GM12878 (cell line): ENCODE results near the gene SFT2D2. TPM values are rescaled to one million over a fixed set of nuclear protein-coding genes. Genes with fewer than 3 reads are reported as not detected.

Experiments
- ATAC-seq: fragments of 200-7000 bp; cut with Tn5 transposase; 3 replicates; pipeline ENCODE4 v1.9.1; 2020; ENCODE audit warnings: mild to moderate bottlenecking, moderate library complexity
- BruUV-seq: library from RNA; stranded (reverse); fragments of 400-500 nt; replicated peaks from 2 replicates; lab custom pipeline; 2021; lab: Mats Ljungman, UMichigan
- CTCF ChIA-PET: fragments of 300-600 bp; sonication (Branson Sonifier 250); formaldehyde crosslinking; extraction: SDS; loops from one replicate; lab custom pipeline; 2021; ENCODE audit warnings: inconsistent platforms; lab: Yijun Ruan, JAX
- POLR2A ChIA-PET: fragments of 350-600 bp; formaldehyde crosslinking; extraction: SDS; loops from one replicate; lab custom pipeline; 2021; ENCODE audit warnings: inconsistent platforms; lab: Charles Lee
- RAD21 ChIA-PET: fragments of 300-600 bp; sonication (Branson Sonifier 250); formaldehyde crosslinking; loops from one replicate; lab custom pipeline; 2023; ENCODE audit warnings: antibody characterized with exemption; ENCODE audit not compliant: unreplicated experiment; lab: Charles Lee
- SMC1A ChIA-PET: fragments of 300-600 bp; sonication (Branson Sonifier 250); formaldehyde crosslinking; loops from one replicate; lab custom pipeline; 2023; ENCODE audit not compliant: unreplicated experiment, uncharacterized antibody; lab: Charles Lee
- DNase-seq: peaks from one replicate; pipeline ENCODE4 v3.0.0-alpha.2; 2011; ENCODE audit warnings: low read depth, low spot score
- FAIRE-seq: peaks from 3 replicates; lab custom pipeline; 2011; peaks lifted over from hg19 to GRCh38; lab: Jason Lieb, UNC
- H2AFZ ChIP-seq: 2 replicates; pipeline ENCODE4 v1.6.0; 2011; ENCODE audit warnings: low read depth, low read length, control low read depth; ENCODE audit not compliant: control insufficient read depth
- H3K27ac ChIP-seq: 2 replicates; pipeline ENCODE4 v1.5.1; 2011; ENCODE audit warnings: control low read depth; ENCODE audit not compliant: control insufficient read depth, insufficient read depth
- H3K27me3 ChIP-seq, 2 experiments: replicated peaks in 1 of 2; 2 replicates each; pipeline versions ENCODE4 v1.6.0 to v1.6.1; 2011; ENCODE audit warnings: low read length in 1 of 2; ENCODE audit not compliant: control insufficient read depth in 2 of 2, insufficient read depth in 2 of 2
- H3K36me3 ChIP-seq, 2 experiments: 2 replicates each; pipeline ENCODE4 v1.5.1; 2011; ENCODE audit warnings: low read length in 1 of 2; ENCODE audit not compliant: control insufficient read depth in 2 of 2, insufficient read depth in 2 of 2
- H3K4me1 ChIP-seq: 2 replicates; pipeline ENCODE4 v1.6.1; 2011; ENCODE audit warnings: mild to moderate bottlenecking, low read length, moderate library complexity, mixed read lengths; ENCODE audit not compliant: control insufficient read depth, insufficient read depth
- H3K4me2 ChIP-seq: 2 replicates; pipeline ENCODE4 v1.6.0; 2011; ENCODE audit warnings: control low read depth; ENCODE audit not compliant: control insufficient read depth, insufficient read depth
- H3K4me3 ChIP-seq: fragments of 200-600 bp; sonication (generic); 2 replicates; pipeline ENCODE4 v1.5.1; 2016
- H3K79me2 ChIP-seq: 2 replicates; pipeline ENCODE4 v1.6.0; 2011; ENCODE audit warnings: low read length; ENCODE audit not compliant: control insufficient read depth, insufficient read depth
- H3K9ac ChIP-seq: 2 replicates; pipeline ENCODE4 v1.8.0; 2011; ENCODE audit warnings: low read length, control low read depth, mixed read lengths; ENCODE audit not compliant: control insufficient read depth, insufficient read depth
- H3K9me3 ChIP-seq: replicated peaks from 3 replicates; pipeline ENCODE4 v1.5.1; 2011; ENCODE audit warnings: mild to moderate bottlenecking, low read length; ENCODE audit not compliant: control insufficient read depth, insufficient read depth
- H4K20me1 ChIP-seq: 2 replicates; pipeline ENCODE4 v1.6.0; 2011; ENCODE audit not compliant: control insufficient read depth, insufficient read depth
- BACH1 ChIP-seq: fragments of 450-650 bp; IDR thresholded peaks from 2 replicates; pipeline ENCODE4 v1.6.1; 2017; ENCODE audit warnings: mild to moderate bottlenecking, borderline replicate concordance
- BRCA1 ChIP-seq: IDR thresholded peaks from 2 replicates; pipeline ENCODE4 v1.6.1; 2011; ENCODE audit warnings: low read depth, low read length, improper control_type of control experiment
- CHD2 ChIP-seq: IDR thresholded peaks from 2 replicates; pipeline ENCODE4 v1.6.1; 2011; ENCODE audit warnings: low read depth, low read length, improper control_type of control experiment, borderline replicate concordance
- HDGF ChIP-seq: fragments of 450-650 bp; IDR thresholded peaks from 2 replicates; pipeline ENCODE4 v1.6.1; 2016; ENCODE audit warnings: antibody characterized with exemption
- MTA3 ChIP-seq: IDR thresholded peaks from 2 replicates; pipeline ENCODE4 v1.6.1; 2012; ENCODE audit warnings: low read length, inconsistent platforms, borderline replicate concordance
- NFXL1 ChIP-seq: fragments of 450-650 bp; IDR thresholded peaks from 2 replicates; pipeline ENCODE4 v1.6.1; 2017; ENCODE audit warnings: antibody characterized with exemption, mild to moderate bottlenecking, borderline replicate concordance
- NR2C2 ChIP-seq: IDR thresholded peaks from 2 replicates; pipeline ENCODE4 v1.6.1; 2011; ENCODE audit warnings: borderline replicate concordance, low read depth; ENCODE audit not compliant: control insufficient read depth, insufficient read length
- PML ChIP-seq: IDR thresholded peaks from 2 replicates; pipeline ENCODE4 v1.6.1; 2012; ENCODE audit warnings: low read length, inconsistent platforms
- POLR2AphosphoS2 ChIP-seq: IDR thresholded peaks from 2 replicates; pipeline ENCODE4 v1.6.1; 2011; ENCODE audit warnings: low read depth, mild to moderate bottlenecking, low read length, improper control_type of control experiment, moderate library complexity
- RCOR1 ChIP-seq: conservative IDR thresholded peaks from 2 replicates; pipeline ENCODE4 v1.6.1; 2012; ENCODE audit warnings: low read depth, low read length, improper control_type of control experiment
- RUNX3 ChIP-seq: IDR thresholded peaks from 2 replicates; pipeline ENCODE4 v1.6.1; 2012; ENCODE audit warnings: low read length, inconsistent platforms
- SMAD1 ChIP-seq: fragments of 450-650 bp; IDR thresholded peaks from 2 replicates; pipeline ENCODE4 v1.6.1; 2018; ENCODE audit warnings: mild to moderate bottlenecking, low read depth; ENCODE audit not compliant: partially characterized antibody
- SPI1 ChIP-seq: IDR thresholded peaks from 2 replicates; pipeline ENCODE4 v1.6.1; 2011; ENCODE audit warnings: low read depth, mild to moderate bottlenecking, low read length, moderate library complexity, borderline replicate concordance; ENCODE audit not compliant: insufficient read depth
- SREBF1 ChIP-seq: IDR thresholded peaks from 2 replicates; pipeline ENCODE4 v1.6.1; 2012; ENCODE audit warnings: mild to moderate bottlenecking, low read length
- WRNIP1 ChIP-seq: IDR thresholded peaks from 2 replicates; pipeline ENCODE4 v1.6.1; 2011; ENCODE audit warnings: low read depth, low read length, improper control_type of control experiment, borderline replicate concordance
- ZNF24 ChIP-seq: fragments of 450-650 bp; IDR thresholded peaks from 2 replicates; pipeline ENCODE4 v1.6.1; 2017; ENCODE audit warnings: antibody characterized with exemption, mild to moderate bottlenecking
- ZNF622 ChIP-seq: fragments of 450-650 bp; IDR thresholded peaks from 2 replicates; pipeline ENCODE4 v1.6.1; 2017; ENCODE audit warnings: mild to moderate bottlenecking, inconsistent platforms
- WGBS: methylation state at CpG from one replicate; pipeline ENCODE4 v1.1.6; 2016; ENCODE audit warnings: low lambda C conversion rate; ENCODE audit not compliant: insufficient replicate concordance, insufficient coverage; ENCODE audit errors: missing lambda C conversion rate; 5-methylcytosine and 5-hydroxymethylcytosine counted together
- in situ Hi-C: fragments of 300-500 bp; cut with MboI; formaldehyde crosslinking; loops from 9 replicates; pipeline ENCODE4 v1.14.3; 2018; ENCODE audit warnings: mixed read lengths
- intact Hi-C: fragments of 100-400 bp; cut with micrococcal nuclease; formaldehyde crosslinking; loops from one replicate; pipeline ENCODE4 v1.14.2; 2022; ENCODE audit not compliant: unreplicated experiment
- polyA plus RNA-seq, 11 experiments: library from polyadenylated mRNA; depleted of rRNA in 4 of 11; unstranded in 6 of 11; stranded (reverse) in 5 of 11; fragments of >200 nt; fragmentation: Nextera tagmentation in 4 of 11; fragmentation: Illumina TruSeq in 1 of 11; extraction: Ambion mirVana in 4 of 11; extraction: Trizol in 1 of 11; gene quantifications; 1 replicate in 1 of 11; 2 replicates in 10 of 11; pipeline versions ENCODE4 v1.2.1 to v1.2.3, GENCODE V29; 2011 to 2016; ENCODE audit warnings: inconsistent platforms in 2 of 11, missing spikeins in 2 of 11, low read depth in 1 of 11
- total RNA-seq, 4 experiments: library from RNA; depleted of rRNA in 3 of 4; stranded (reverse); fragments of >200 nt in 3 of 4; fragmentation: Illumina TruSeq in 1 of 4; extraction: Trizol in 1 of 4; gene quantifications; 2 replicates each; pipeline versions ENCODE4 v1.2.1 to v1.2.3, GENCODE V29; 2013 to 2021
- TF ChIP-seq, protein P1 (sequence below): fragments of 450-650 bp; formaldehyde crosslinking; IDR thresholded peaks from 2 replicates; pipeline ENCODE4 v1.4.0; 2020; ENCODE audit warnings: mild to moderate bottlenecking, moderate library complexity
- TF ChIP-seq, protein P2 (sequence below): fragments of 450-650 bp; IDR thresholded peaks from 2 replicates; pipeline ENCODE4 v1.6.1; 2016; ENCODE audit warnings: mild to moderate bottlenecking

The SFT2D2 gene
- total and polyA plus RNA-seq, 10 of the 15 experiments (the other 5 are each of a cell fraction or from before 2014, with no cell fraction given), result 5.6 to 49.6 (median 24.9) TPM

DNA sequence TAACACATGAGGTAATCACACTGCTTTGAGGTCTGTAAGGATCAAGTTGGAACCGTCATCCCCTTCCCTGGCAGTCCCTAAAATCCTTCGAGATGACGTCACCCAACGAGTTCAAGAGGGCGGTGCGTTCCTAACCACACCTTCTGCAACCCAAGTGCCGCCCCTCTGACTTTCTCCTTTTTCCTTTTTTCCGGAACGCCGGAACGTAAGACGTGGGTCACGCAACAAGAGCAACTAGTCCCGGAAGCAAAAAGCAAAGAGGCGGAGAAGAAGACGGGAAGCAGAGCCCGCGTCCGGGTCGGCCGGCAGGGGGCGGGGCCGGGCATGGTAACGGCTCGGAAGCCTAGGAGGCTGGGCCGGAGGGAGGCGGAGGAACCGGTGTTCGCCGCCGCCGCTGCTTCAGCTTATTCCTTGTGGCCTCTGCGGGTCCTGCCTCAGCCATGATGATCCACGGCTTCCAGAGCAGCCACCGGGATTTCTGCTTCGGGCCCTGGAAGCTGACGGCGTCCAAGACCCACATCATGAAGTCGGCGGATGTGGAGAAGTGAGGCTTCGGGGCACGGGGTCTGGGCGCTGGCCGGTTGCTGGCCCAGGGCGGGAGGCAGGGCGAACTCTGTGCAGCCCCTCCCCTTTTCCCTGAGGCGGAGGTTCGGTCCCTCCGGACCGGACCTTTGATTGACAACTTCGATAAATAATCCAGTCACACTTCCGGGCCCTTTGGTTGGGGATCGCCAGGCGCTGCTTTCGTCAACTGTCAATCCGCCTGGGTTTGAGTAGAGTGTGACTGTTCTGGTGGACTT, 47.0 kb upstream of the SFT2D2 start, which contains the start of gene TIPRL:
TIPRL (plus strand) TSS at position 325 of the 800 bp plus-strand sequence; CDS start at position 441, 116 bp downstream.
- WGBS, result 1% methylated on average over 55 of the region's 56 CpGs
- ChIA-PET RAD21 (interaction anchor here (1.1 to 1.8 kb wide), 4 partner anchors 48 to 251 kb away, joined by 3 to 13 read pairs (median 4); partner anchors contain the start of gene SFT2D2), SMC1A (interaction anchor here (1.2 to 2.1 kb wide), 5 partner anchors 8 to 16 kb away, joined by 3 to 10 read pairs (median 5); no protein-coding TSS in a partner anchor), POLR2A (interaction anchor here (0.9 to 3.4 kb wide), 4 partner anchors 8 to 47 kb away, joined by 3 to 21 read pairs (median 6); partner anchors contain the start of gene SFT2D2), CTCF (interaction anchor here (1.0 to 2.1 kb wide), 5 partner anchors 8 to 164 kb away, joined by 3 to 13 read pairs (median 3); no protein-coding TSS in a partner anchor)
- Histone ChIP-seq H3K9ac (peak within 1 kb of the TSS; percentile 94), H3K27me3 (no peaks in the 10 kb centered on the region), H2AFZ (peak within 1 kb of the TSS; percentile 97), H3K4me1 (no peaks in the 10 kb centered on the region; the same call in 1 of the 2 replicates), H3K27ac (peak within 1 kb of the TSS; percentile 95), H3K79me2 (peaks cover 36% of the 10 kb centered on the region), H3K36me3 (no peaks in the 10 kb centered on the region), H3K4me2 (peak within 1 kb of the TSS; percentile 89), H3K4me3 (peak within 1 kb of the TSS; percentile 91), H3K9me3 (no peaks in the 10 kb centered on the region; the same call in 2 of the 3 replicates), H4K20me1 (no peaks in the 10 kb centered on the region)
- FAIRE-seq (peak; percentile 95), DNase-seq (peak; percentile 89), ATAC-seq (peak; percentile 93)
- BruUV-seq, result no TSS peak
- intact Hi-C loops (loop anchor here (2.0 to 10.0 kb wide), 2 partner anchors 48 to 244 kb away; partner anchors contain the start of genes DCAF6, MPC2 and SFT2D2), in situ Hi-C loops (no loop called here)
- TF ChIP-seq NFXL1, result no peak
- TF ChIP-seq BACH1, result peak; percentile 38; the same call in 1 of the 2 replicates
- TF ChIP-seq, protein P1, sequence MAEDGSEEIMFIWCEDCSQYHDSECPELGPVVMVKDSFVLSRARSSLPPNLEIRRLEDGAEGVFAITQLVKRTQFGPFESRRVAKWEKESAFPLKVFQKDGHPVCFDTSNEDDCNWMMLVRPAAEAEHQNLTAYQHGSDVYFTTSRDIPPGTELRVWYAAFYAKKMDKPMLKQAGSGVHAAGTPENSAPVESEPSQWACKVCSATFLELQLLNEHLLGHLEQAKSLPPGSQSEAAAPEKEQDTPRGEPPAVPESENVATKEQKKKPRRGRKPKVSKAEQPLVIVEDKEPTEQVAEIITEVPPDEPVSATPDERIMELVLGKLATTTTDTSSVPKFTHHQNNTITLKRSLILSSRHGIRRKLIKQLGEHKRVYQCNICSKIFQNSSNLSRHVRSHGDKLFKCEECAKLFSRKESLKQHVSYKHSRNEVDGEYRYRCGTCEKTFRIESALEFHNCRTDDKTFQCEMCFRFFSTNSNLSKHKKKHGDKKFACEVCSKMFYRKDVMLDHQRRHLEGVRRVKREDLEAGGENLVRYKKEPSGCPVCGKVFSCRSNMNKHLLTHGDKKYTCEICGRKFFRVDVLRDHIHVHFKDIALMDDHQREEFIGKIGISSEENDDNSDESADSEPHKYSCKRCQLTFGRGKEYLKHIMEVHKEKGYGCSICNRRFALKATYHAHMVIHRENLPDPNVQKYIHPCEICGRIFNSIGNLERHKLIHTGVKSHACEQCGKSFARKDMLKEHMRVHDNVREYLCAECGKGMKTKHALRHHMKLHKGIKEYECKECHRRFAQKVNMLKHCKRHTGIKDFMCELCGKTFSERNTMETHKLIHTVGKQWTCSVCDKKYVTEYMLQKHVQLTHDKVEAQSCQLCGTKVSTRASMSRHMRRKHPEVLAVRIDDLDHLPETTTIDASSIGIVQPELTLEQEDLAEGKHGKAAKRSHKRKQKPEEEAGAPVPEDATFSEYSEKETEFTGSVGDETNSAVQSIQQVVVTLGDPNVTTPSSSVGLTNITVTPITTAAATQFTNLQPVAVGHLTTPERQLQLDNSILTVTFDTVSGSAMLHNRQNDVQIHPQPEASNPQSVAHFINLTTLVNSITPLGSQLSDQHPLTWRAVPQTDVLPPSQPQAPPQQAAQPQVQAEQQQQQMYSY, result peak; percentile 80
- peak; percentile 60; the same call in 1 of the 2 replicates for TF ChIP-seq PML
- peak; percentile 76; the same call in 1 of the 2 replicates for TF ChIP-seq HDGF
- peak; percentile 44; the same call in 1 of the 2 replicates for TF ChIP-seq CHD2
- no peak for TF ChIP-seq SMAD1
- TF ChIP-seq RCOR1, result no peak
- no peak for TF ChIP-seq NR2C2
- TF ChIP-seq WRNIP1, result no peak
- peak; percentile 65 for TF ChIP-seq SREBF1
- no peak for TF ChIP-seq ZNF622
- TF ChIP-seq BRCA1, result no peak
- TF ChIP-seq, protein P2, sequence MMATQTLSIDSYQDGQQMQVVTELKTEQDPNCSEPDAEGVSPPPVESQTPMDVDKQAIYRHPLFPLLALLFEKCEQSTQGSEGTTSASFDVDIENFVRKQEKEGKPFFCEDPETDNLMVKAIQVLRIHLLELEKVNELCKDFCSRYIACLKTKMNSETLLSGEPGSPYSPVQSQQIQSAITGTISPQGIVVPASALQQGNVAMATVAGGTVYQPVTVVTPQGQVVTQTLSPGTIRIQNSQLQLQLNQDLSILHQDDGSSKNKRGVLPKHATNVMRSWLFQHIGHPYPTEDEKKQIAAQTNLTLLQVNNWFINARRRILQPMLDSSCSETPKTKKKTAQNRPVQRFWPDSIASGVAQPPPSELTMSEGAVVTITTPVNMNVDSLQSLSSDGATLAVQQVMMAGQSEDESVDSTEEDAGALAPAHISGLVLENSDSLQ, result peak; percentile 95
- TF ChIP-seq RUNX3, result peak; percentile 72
- no peak for TF ChIP-seq ZNF24
- no peak for TF ChIP-seq MTA3
- TF ChIP-seq SPI1, result no peak
- 0 out of 2 replicates have a peak, but pooled peaks have one; percentile 16 for TF ChIP-seq POLR2AphosphoS2
